GM13976 (cell line): ENCODE results near the gene ZMIZ1.

Experiments
- DNase-seq: peaks from one replicate; pipeline ENCODE4 v3.0.0; 2012; ENCODE audit warnings: low spot score
- in situ Hi-C: fragments of 300-500 bp; cut with MboI; formaldehyde crosslinking; loops from one replicate; pipeline ENCODE4 v1.12.0; 2022; ENCODE audit warnings: low sequenced_read_pairs, mixed read lengths, inconsistent platforms; ENCODE audit not compliant: unreplicated experiment
- TF ChIP-seq, protein P1 (sequence below): IDR thresholded peaks from 2 replicates; pipeline ENCODE4 v1.5.1; 2012; ENCODE audit warnings: borderline replicate concordance, mild to moderate bottlenecking; ENCODE audit not compliant: insufficient read depth; ENCODE audit errors: extremely low read depth, missing control alignments, control extremely low read depth

The ZMIZ1 gene

DNA sequence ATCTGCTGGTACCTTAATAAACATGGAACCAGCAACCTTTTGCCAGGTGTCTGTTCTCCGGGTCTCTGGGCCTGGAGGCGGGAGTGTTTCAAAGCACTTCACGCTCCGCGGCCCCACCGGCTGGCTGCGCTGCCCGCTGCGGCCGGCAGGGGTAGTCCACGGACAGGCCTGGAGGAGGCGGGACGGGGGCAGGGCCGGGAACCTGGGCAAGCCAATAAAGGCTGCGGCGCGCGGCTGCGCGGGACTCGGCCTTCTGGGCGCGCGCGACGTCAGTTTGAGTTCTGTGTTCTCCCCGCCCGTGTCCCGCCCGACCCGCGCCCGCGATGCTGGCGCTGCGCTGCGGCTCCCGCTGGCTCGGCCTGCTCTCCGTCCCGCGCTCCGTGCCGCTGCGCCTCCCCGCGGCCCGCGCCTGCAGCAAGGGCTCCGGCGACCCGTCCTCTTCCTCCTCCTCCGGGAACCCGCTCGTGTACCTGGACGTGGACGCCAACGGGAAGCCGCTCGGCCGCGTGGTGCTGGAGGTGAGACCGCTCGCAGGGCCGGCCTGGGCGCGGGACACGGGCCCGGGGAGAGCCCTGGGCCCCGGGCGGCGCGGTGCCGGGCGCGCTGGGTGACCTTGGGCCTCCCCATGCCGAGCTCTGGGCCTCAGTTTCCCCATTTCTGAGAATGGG, 278.6 kb downstream of the ZMIZ1 start, which contains the start of gene PPIF:
Gene PPIF (plus strand): TSS at position 244 of the 668 bp plus-strand sequence. CDS start 80 bp downstream, at position 324.
- DNase-seq, result peak; percentile 96
- in situ Hi-C loops, result no loop called here
- TF ChIP-seq, protein P1, sequence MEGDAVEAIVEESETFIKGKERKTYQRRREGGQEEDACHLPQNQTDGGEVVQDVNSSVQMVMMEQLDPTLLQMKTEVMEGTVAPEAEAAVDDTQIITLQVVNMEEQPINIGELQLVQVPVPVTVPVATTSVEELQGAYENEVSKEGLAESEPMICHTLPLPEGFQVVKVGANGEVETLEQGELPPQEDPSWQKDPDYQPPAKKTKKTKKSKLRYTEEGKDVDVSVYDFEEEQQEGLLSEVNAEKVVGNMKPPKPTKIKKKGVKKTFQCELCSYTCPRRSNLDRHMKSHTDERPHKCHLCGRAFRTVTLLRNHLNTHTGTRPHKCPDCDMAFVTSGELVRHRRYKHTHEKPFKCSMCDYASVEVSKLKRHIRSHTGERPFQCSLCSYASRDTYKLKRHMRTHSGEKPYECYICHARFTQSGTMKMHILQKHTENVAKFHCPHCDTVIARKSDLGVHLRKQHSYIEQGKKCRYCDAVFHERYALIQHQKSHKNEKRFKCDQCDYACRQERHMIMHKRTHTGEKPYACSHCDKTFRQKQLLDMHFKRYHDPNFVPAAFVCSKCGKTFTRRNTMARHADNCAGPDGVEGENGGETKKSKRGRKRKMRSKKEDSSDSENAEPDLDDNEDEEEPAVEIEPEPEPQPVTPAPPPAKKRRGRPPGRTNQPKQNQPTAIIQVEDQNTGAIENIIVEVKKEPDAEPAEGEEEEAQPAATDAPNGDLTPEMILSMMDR, result peak; percentile 99

GRCh38 chr10:79347894-79348639, 279.3 kb downstream of the ZMIZ1 start:
- TF ChIP-seq, protein P1, result no peak
- in situ Hi-C loops, result no loop called here
- peak; percentile 87 for DNase-seq

- peak; percentile 4 for DNase-seq
- TF ChIP-seq, protein P1, result no peak
- in situ Hi-C loops, result no loop called here
Measured at GRCh38 chr10:79348640-79348988, 279.8 kb downstream of the ZMIZ1 start.

GRCh38 chr10:79349072-79349491, 280.3 kb downstream of the ZMIZ1 start:
- TF ChIP-seq, protein P1, result no peak
- DNase-seq, result peak; percentile 8
- in situ Hi-C loops, result no loop called here

DNA sequence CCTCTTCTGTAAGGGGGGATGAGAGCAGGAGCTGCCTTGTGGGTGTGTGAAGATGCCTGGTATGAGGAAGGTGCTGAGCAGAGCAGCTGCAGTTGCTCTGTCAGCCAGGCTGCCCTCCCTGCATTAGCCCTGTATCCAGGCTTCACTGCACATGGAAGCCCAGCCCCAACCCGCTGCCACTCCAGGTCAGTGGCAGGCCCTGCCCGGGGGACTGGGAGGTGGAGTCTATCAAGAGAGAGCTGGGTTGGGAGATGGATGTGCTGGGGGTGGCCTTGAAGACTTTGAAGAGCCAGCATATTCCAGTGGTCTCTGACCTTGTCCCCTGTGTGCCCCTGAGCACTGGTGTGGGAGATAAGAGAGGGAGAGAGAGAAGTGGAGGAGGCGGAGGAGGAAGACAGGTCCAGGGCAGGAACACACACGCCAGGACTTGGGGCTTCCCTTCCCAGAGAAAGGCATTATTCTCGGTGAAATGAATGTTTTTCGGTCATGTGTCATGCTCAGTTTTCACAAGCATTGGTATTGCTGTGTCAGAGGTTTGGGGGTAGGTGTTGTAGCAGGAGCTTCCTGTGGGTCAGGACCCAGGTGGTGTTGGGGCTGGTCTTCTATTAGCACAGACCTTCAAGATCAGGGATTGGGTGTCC, 281.1 kb downstream of the ZMIZ1 start:
- in situ Hi-C loops, result no loop called here
- peak; percentile 12 for DNase-seq
- TF ChIP-seq, protein P1, result no peak

GRCh38 chr10:79350407-79351154, 281.8 kb downstream of the ZMIZ1 start:
- DNase-seq, result peak; percentile 9
- in situ Hi-C loops, result no loop called here
- TF ChIP-seq, protein P1, result no peak
